HepG2 (cell line): ENCODE measurements around the gene GCHFR. TPM values are rescaled to one million over a fixed set of nuclear protein-coding genes. Genes with fewer than 3 reads are reported as not detected.

ENCODE experiments used
- ARNT ChIP-seq: fragments of 450-650 bp; IDR thresholded peaks from 2 replicates; pipeline ENCODE4 v1.6.1; 2017
- CEBPZ ChIP-seq: IDR thresholded peaks from 2 replicates; pipeline ENCODE4 v1.6.1; 2012; ENCODE audit warnings: low read length, improper control_type of control experiment
- CREM ChIP-seq, 2 experiments: sonication (generic) in 1 of 2; formaldehyde crosslinking in 1 of 2; IDR thresholded peaks; 2 replicates each; pipeline versions ENCODE4 v1.4.0 to v1.6.1; 2016 to 2020; ENCODE audit warnings: antibody characterized with exemption in 1 of 2, mild to moderate bottlenecking in 1 of 2, missing genetic modification reagents in 1 of 2
- DMTF1 ChIP-seq: sonication (generic); formaldehyde crosslinking; IDR thresholded peaks from 2 replicates; pipeline ENCODE4 v1.4.0; 2020; ENCODE audit warnings: mild to moderate bottlenecking, missing genetic modification reagents
- GATAD1 ChIP-seq: IDR thresholded peaks from 2 replicates; pipeline ENCODE4 v1.6.1; 2016; ENCODE audit warnings: missing genetic modification reagents, missing compliant biosample characterization
- JDP2 ChIP-seq: sonication (generic); formaldehyde crosslinking; IDR thresholded peaks from 2 replicates; pipeline ENCODE4 v1.8.1; 2022; ENCODE audit warnings: missing genetic modification reagents, borderline replicate concordance
- RFXANK ChIP-seq: IDR thresholded peaks from 2 replicates; pipeline ENCODE4 v1.6.1; 2016
- SKIL ChIP-seq: sonication (generic); formaldehyde crosslinking; IDR thresholded peaks from 2 replicates; pipeline ENCODE4 v1.8.0; 2022; ENCODE audit warnings: missing genetic modification reagents, mild to moderate bottlenecking, moderate library complexity, borderline replicate concordance
- SSRP1 ChIP-seq: IDR thresholded peaks from 2 replicates; pipeline ENCODE4 v1.6.1; 2016; ENCODE audit warnings: control low read depth
- ZNF101 ChIP-seq: sonication (generic); formaldehyde crosslinking; IDR thresholded peaks from 2 replicates; pipeline ENCODE4 v1.4.0; 2020; ENCODE audit warnings: mild to moderate bottlenecking, low read depth, missing genetic modification reagents, borderline replicate concordance
- ZNF121 ChIP-seq: sonication (generic); formaldehyde crosslinking; IDR thresholded peaks from 2 replicates; pipeline ENCODE4 v1.5.0; 2020; ENCODE audit warnings: mild to moderate bottlenecking, missing genetic modification reagents
- ZNF230 ChIP-seq: sonication (generic); formaldehyde crosslinking; IDR thresholded peaks from 2 replicates; pipeline ENCODE4 v1.4.0; 2020; ENCODE audit warnings: mild to moderate bottlenecking, missing genetic modification reagents
- ZNF281 ChIP-seq: sonication (generic); formaldehyde crosslinking; IDR thresholded peaks from 2 replicates; pipeline ENCODE4 v1.4.0; 2020; ENCODE audit warnings: missing genetic modification reagents, borderline replicate concordance
- ZNF432 ChIP-seq: sonication (generic); formaldehyde crosslinking; IDR thresholded peaks from 2 replicates; pipeline ENCODE4 v1.5.0; 2020; ENCODE audit warnings: missing genetic modification reagents, mild to moderate bottlenecking, borderline replicate concordance
- ZNF570 ChIP-seq: sonication (generic); formaldehyde crosslinking; IDR thresholded peaks from 2 replicates; pipeline ENCODE4 v1.4.0; 2020; ENCODE audit warnings: mild to moderate bottlenecking, missing genetic modification reagents, borderline replicate concordance
- ZNF720 ChIP-seq: sonication (generic); formaldehyde crosslinking; IDR thresholded peaks from 2 replicates; pipeline ENCODE4 v1.4.0; 2020; ENCODE audit warnings: missing genetic modification reagents
- ZSCAN9 ChIP-seq: IDR thresholded peaks from 2 replicates; pipeline ENCODE4 v1.6.1; 2016; ENCODE audit warnings: borderline replicate concordance
- polyA plus RNA-seq, 8 experiments: library from polyadenylated mRNA; depleted of rRNA in 3 of 8; stranded (reverse) in 7 of 8; unstranded in 1 of 8; fragments of >200 nt; fragmentation: Illumina TruSeq in 4 of 8; extraction: Trizol in 4 of 8; gene quantifications; 2 replicates each; pipeline versions ENCODE4 v1.2.1 to v1.2.3, GENCODE V29; 2011 to 2016; ENCODE audit warnings: low read depth in 4 of 8, missing spikeins in 1 of 8, mixed read lengths in 1 of 8; ENCODE audit not compliant: insufficient read depth in 1 of 8
- total RNA-seq, 5 experiments: library from RNA; depleted of rRNA; stranded (reverse); fragments of >200 nt; fragmentation: Illumina TruSeq; extraction: Trizol; gene quantifications; 2 replicates each; pipeline ENCODE4 v1.2.3, GENCODE V29; 2016; ENCODE audit warnings: low read depth in 1 of 5
- TF ChIP-seq, protein P1 (sequence below): IDR thresholded peaks from 2 replicates; pipeline ENCODE4 v1.6.1; 2012; ENCODE audit warnings: inconsistent platforms

The GCHFR gene
- total and polyA plus RNA-seq, 2 of the 13 experiments (the other 11 are each of a cell fraction or from before 2014, with no cell fraction given) = 51.5 to 92.4 TPM

DNA sequence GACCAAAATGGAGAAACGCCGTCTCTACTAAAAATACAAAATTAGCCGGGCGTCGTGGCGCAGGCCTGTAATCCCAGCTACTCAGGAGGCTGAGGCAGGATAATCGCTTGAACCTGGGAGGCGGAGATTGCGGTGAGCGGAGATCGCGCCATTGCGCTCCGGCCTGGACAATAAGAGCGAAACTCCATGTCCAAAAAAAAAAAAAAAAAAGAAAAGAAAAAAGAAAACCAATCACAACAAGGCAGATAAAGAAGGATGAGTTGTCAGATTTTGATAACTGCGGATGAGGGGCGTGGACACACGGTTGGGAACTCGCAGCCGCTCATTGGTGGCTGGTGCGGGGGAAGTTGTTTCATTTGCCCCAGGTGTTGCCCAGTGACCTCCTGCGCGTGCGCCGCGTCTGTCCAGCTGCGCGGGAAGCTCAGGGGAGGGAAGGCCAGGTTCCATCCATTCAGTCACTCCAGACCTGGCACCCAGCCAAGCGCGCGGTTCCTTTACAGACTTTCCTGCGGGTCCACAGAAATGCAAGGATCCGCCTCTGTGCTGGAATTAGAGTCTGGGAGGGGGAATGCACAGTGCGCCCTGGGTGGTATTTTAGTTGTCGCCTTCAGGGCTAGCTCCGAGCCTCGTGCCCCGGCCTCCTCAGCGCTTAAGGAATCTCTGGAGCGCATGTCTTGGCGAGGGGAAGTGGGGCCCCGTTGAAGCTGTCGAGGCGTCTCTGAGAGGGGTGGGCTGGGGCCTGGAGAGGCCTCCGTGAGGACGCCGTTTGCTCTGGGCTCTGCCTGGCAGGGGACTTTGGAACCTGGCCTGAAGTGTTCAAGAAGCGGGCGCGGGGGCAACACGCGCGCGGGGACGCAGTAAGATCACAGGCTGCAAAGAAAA is 708 bp upstream of the GCHFR start (continued):
- no peak for TF ChIP-seq ZNF121 (CRISPR knock-in tag)
- no peak for TF ChIP-seq RFXANK (CRISPR knock-in tag)
- TF ChIP-seq CEBPZ = no peak
- TF ChIP-seq ZNF720 = no peak
- TF ChIP-seq JDP2 = no peak
- no peak for TF ChIP-seq SSRP1 (CRISPR knock-in tag)
- TF ChIP-seq ARNT = no peak
- 0 out of 2 replicates have a peak, but pooled peaks have one; percentile 6 for TF ChIP-seq CREM (IDR thresholded peaks at IDR 0.05)
- no peak for TF ChIP-seq CREM (CRISPR knock-in tag; IDR thresholded peaks at IDR 0.05)
- no peak for TF ChIP-seq SKIL (CRISPR knock-in tag)
- peak; percentile 34; the same call in 1 of the 2 replicates for TF ChIP-seq ZNF101
- TF ChIP-seq ZNF230 = no peak; the same call in 1 of the 2 replicates
- TF ChIP-seq ZSCAN9 = no peak; the same call in 1 of the 2 replicates
- TF ChIP-seq DMTF1 = no peak
- TF ChIP-seq, protein P1, sequence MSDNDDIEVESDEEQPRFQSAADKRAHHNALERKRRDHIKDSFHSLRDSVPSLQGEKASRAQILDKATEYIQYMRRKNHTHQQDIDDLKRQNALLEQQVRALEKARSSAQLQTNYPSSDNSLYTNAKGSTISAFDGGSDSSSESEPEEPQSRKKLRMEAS = peak; percentile 95
- TF ChIP-seq GATAD1 = peak; percentile 6; the same call in 1 of the 2 replicates
- no peak; the same call in 1 of the 2 replicates for TF ChIP-seq ZNF570 (CRISPR knock-in tag)
- no peak for TF ChIP-seq ZNF281 (CRISPR knock-in tag)
- TF ChIP-seq ZNF432 (CRISPR knock-in tag) = no peak; the same call in 1 of the 2 replicates
